ENCODE results near the gene MUC12. TPM values are rescaled to one million over a fixed set of nuclear protein-coding genes. Genes with fewer than 3 reads are reported as not detected.
A peak's percentile ranks its signal among the peaks of the same experiment; 100 is the strongest.
"Not testable (repeated sequence)": the region's sequence is repeated elsewhere in the genome, so short reads cannot be mapped to it uniquely, and the experiment has no call there.

MUC12 gene
- total RNA-seq, 6 experiments from 2014 or later = not detected

GRCh38 chr7:101023839-101024238 lies 54.5 kb downstream of the MUC12 start:
- no peaks in the 10 kb centered on the region for H3K27me3 ChIP-seq
- DNase-seq (no peak), ATAC-seq (no peak)
- no peaks in the 10 kb centered on the region for H3K4me1 ChIP-seq
- no peaks in the 10 kb centered on the region for H3K36me3 ChIP-seq
- intact Hi-C loops (cut with DNase I) = no loop called here
- H3K9me3 ChIP-seq = no peaks in the 10 kb centered on the region
- H3K4me3 ChIP-seq = no peak overlapping the region
- H3K27ac ChIP-seq = no peak overlapping the region
- 87% methylated on average over 2 of the region's 2 CpGs for whole genome bisulfite sequencing (ENCODE audit: insufficient coverage, low coverage, low lambda C conversion rate, missing lambda C conversion rate)
- TF ChIP-seq, protein P1, sequence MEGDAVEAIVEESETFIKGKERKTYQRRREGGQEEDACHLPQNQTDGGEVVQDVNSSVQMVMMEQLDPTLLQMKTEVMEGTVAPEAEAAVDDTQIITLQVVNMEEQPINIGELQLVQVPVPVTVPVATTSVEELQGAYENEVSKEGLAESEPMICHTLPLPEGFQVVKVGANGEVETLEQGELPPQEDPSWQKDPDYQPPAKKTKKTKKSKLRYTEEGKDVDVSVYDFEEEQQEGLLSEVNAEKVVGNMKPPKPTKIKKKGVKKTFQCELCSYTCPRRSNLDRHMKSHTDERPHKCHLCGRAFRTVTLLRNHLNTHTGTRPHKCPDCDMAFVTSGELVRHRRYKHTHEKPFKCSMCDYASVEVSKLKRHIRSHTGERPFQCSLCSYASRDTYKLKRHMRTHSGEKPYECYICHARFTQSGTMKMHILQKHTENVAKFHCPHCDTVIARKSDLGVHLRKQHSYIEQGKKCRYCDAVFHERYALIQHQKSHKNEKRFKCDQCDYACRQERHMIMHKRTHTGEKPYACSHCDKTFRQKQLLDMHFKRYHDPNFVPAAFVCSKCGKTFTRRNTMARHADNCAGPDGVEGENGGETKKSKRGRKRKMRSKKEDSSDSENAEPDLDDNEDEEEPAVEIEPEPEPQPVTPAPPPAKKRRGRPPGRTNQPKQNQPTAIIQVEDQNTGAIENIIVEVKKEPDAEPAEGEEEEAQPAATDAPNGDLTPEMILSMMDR (IDR thresholded peaks at IDR 0.05) = no peak
- no peak for TF ChIP-seq POLR2A (IDR thresholded peaks at IDR 0.05)

DNA sequence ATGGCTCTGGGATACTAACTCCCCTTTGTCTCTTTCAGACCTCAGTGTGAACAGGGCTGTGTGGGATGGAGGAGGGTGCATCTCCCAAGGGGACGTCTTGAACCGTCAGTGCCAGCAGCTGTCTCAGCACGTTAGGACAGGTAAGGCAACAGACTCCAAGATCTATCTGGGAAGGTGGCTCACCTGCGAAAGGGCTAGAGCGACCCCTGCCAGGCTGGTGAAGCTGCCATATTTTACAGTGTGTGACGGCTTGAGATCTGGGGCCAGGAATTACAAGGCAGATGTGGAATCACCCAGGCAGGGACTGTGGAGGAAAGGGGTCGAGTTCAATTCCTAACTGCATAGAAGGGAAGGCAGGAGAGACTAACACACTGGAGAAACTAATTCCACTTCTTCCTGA lies 61.7 kb downstream of the MUC12 start:
- intact Hi-C loops (cut with DNase I) = no loop called here
- Histone ChIP-seq H3K9me3 (no peaks in the 10 kb centered on the region), H3K27me3 (no peaks in the 10 kb centered on the region), H3K4me3 (no peak overlapping the region), H3K4me1 (no peaks in the 10 kb centered on the region), H3K27ac (no peak overlapping the region), H3K36me3 (no peaks in the 10 kb centered on the region)
- ATAC-seq = no peak
- 17% methylated on average over 7 of the region's 7 CpGs for WGBS (ENCODE audit: insufficient coverage, low coverage, low lambda C conversion rate, missing lambda C conversion rate)
- TF ChIP-seq POLR2A (IDR thresholded peaks at IDR 0.05) = no peak
- TF ChIP-seq, protein P1 (IDR thresholded peaks at IDR 0.05) = no peak
- DNase-seq = no peak

GRCh38 chr7:101035941-101036340 lies 66.6 kb downstream of the MUC12 start:
- DNase-seq = no peak
- H3K27me3 ChIP-seq = no peaks in the 10 kb centered on the region
- no peak overlapping the region for H3K4me3 ChIP-seq
- no peak for TF ChIP-seq POLR2A (IDR thresholded peaks at IDR 0.05)
- TF ChIP-seq, protein P1 (IDR thresholded peaks at IDR 0.05) = no peak
- 51% methylated on average over 4 of the region's 4 CpGs for WGBS (ENCODE audit: insufficient coverage, low coverage, low lambda C conversion rate, missing lambda C conversion rate)
- ATAC-seq = no peak
- no peak overlapping the region for H3K27ac ChIP-seq
- no peaks in the 10 kb centered on the region for H3K4me1 ChIP-seq
- intact Hi-C loops (cut with DNase I) = no loop called here
- H3K9me3 ChIP-seq = no peaks in the 10 kb centered on the region
- H3K36me3 ChIP-seq = no peaks in the 10 kb centered on the region

DNA sequence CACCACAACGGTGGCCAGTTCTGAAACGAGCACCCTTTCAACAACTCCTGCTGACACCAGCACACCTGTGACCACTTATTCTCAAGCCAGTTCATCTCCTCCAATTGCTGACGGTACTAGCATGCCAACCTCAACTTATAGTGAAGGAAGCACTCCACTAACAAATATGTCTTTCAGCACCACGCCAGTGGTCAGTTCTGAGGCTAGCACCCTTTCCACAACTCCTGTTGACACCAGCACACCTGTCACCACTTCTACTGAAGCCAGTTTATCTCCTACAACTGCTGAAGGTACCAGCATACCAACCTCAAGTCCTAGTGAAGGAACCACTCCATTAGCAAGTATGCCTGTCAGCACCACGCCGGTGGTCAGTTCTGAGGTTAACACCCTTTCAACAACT lies 71.9 kb downstream of the MUC12 start:
- H3K36me3 ChIP-seq; DNase-seq; H3K4me1 ChIP-seq; ATAC-seq; H3K27me3 ChIP-seq; intact Hi-C loops (cut with DNase I); H3K9me3 ChIP-seq; H3K4me3 ChIP-seq; H3K27ac ChIP-seq: not testable (repeated sequence)
- 52% methylated on average over 5 of the region's 6 CpGs for WGBS (ENCODE audit: insufficient coverage, low coverage, low lambda C conversion rate, missing lambda C conversion rate)

DNA sequence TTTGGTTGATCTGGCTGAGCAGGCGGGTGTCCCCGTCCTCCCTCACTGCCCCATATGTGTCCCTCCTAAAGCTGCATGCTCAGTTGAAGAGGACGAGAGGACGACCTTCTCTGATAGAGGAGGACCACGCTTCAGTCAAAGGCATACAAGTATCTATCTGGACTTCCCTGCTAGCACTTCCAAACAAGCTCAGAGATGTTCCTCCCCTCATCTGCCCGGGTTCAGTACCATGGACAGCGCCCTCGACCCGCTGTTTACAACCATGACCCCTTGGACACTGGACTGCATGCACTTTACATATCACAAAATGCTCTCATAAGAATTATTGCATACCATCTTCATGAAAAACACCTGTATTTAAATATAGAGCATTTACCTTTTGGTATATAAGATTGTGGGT lies 89.0 kb downstream of the MUC12 start:
- Histone ChIP-seq H3K36me3 (no peaks in the 10 kb centered on the region), H3K9me3 (no peaks in the 10 kb centered on the region), H3K27me3 (peaks cover 0 to 3% of the 10 kb centered on the region in 2 donors), H3K4me1 (no peaks in the 10 kb centered on the region), H3K4me3 (no peak overlapping the region), H3K27ac (no peak overlapping the region)
- no peak for TF ChIP-seq POLR2A (IDR thresholded peaks at IDR 0.05)
- TF ChIP-seq, protein P1 (IDR thresholded peaks at IDR 0.05) = no peak
- peak; percentile 69 to 76 (median 72) for ATAC-seq
- intact Hi-C loops (cut with DNase I) = loop anchor here (5.0 to 10.0 kb wide), 2 partner anchors 91 to 94 kb away; partner anchors contain the start of gene MUC12 (in 2 of the 2)
- 17% methylated on average over 8 of the region's 9 CpGs for WGBS (ENCODE audit: insufficient coverage, low coverage, low lambda C conversion rate, missing lambda C conversion rate)
- peak; percentile 64 to 74 (median 68) for DNase-seq
